ENCODE measurements around the gene RIOX2. TPM values are rescaled to one million over a fixed set of nuclear protein-coding genes. Genes with fewer than 3 reads are reported as not detected.

The RIOX2 gene
- total and polyA plus RNA-seq, 2 of the 8 experiments (the other 6 are each of a cell fraction or from before 2014, with no cell fraction given): 3.8 to 16.4 TPM

DNA sequence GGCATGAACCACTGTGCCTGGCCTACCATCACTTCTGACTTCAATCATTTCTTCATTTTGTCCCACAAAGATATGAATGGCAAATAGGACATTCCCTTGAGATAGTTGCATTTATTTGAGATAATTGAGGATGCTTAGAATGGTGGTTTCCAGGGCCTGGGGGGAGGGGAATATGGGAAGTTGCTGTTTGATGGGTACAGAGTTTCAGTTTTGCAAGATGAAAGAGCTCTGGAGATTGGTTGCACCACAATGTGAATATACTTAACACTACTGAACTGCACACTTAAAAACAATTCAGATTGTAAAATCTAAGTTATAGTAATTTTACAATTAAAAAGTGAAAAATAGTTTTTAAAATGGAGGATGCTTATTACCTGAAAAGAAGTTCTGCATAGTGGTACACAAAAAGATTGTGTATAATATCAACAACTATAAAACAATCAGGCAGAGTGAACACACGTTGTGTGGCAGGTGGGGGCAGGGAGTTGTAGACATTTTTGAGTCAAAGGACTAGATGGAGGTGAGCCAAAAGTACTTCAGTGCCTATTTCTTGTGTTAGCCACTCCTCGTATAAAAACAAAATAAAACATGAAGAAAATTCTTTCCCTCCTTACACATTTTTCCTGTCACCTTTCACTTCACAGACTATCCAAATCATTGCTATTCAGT lies 18.5 kb upstream of the RIOX2 start:
- TF ChIP-seq FOSL1 (IDR thresholded peaks at IDR 0.05; ENCODE audit: insufficient read depth, low read depth, low read length) (no peak), GABPA (IDR thresholded peaks at IDR 0.05; ENCODE audit: borderline replicate concordance, insufficient read depth, low read length) (no peak), EZH2 (IDR thresholded peaks at IDR 0.05; ENCODE audit: low read depth, low read length, severe bottlenecking) (no peak), SIX5 (IDR thresholded peaks at IDR 0.05; ENCODE audit: low read depth, low read length) (no peak)
- CTCF ChIA-PET (ENCODE audit: partially characterized antibody): interaction anchor here (0.7 to 1.6 kb wide), 3 partner anchors 22 to 31 kb away, joined by 3 to 4 read pairs (median 3); no protein-coding TSS in a partner anchor
- no peaks in the 10 kb centered on the region for H3K79me2 ChIP-seq (ENCODE audit: control insufficient read depth in 1 of 2, insufficient read depth in 2 of 2, low read length in 2 of 2)

More for the DNA sequence above, 18.5 kb upstream of the RIOX2 start:
- H3K27me3 ChIP-seq (replicated peaks in 1 of 4; ENCODE audit: control insufficient read depth in 3 of 4, extremely low read depth in 1 of 4, insufficient read depth in 3 of 4, low read length in 3 of 4): no peaks in the 10 kb centered on the region
- no peak overlapping the region for H3K4me3 ChIP-seq (ENCODE audit: extremely low read depth in 1 of 4, insufficient read depth in 2 of 4, low read depth in 3 of 4, low read length in 4 of 4)
- H3K79me1 ChIP-seq (ENCODE audit: low read depth, low read length): no peaks in the 10 kb centered on the region
- H2BK15ac ChIP-seq (ENCODE audit: low read length): no peak overlapping the region
- DNase-seq (ENCODE audit: low read depth in 1 of 2, low spot score in 2 of 2): no peak
- POLR2A ChIA-PET (ENCODE audit: partially characterized antibody): interaction anchor here (1.1 kb wide), 1 partner anchor 9 kb away, joined by 3 read pairs; no protein-coding TSS in a partner anchor
- no peak overlapping the region for H2BK12ac ChIP-seq (ENCODE audit: low read depth, low read length)
- H4K20me1 ChIP-seq (replicated peaks in 1 of 2; ENCODE audit: control insufficient read depth in 1 of 2, insufficient read depth in 2 of 2, low read length in 2 of 2): peaks cover 0 to 10% of the 10 kb centered on the region in 2 experiments
- no peak overlapping the region for H3K14ac ChIP-seq (ENCODE audit: insufficient read length)
- 83% methylated on average over 2 of the region's 2 CpGs; no CpG with 5 or more reads in 1 of the 2 experiments for WGBS, 2 experiments (ENCODE audit: extremely low coverage in 1 of 2, insufficient coverage in 1 of 2, insufficient read length in 1 of 2, insufficient replicate concordance in 2 of 2, low coverage in 1 of 2, low lambda C conversion rate in 2 of 2, missing lambda C conversion rate in 1 of 2)
- H2BK20ac ChIP-seq (ENCODE audit: low read length): no peak overlapping the region
- no peak overlapping the region for H3K56ac ChIP-seq (replicated peaks; ENCODE audit: insufficient read length, low read depth, low read length)
- no peak overlapping the region for H2AFZ ChIP-seq (ENCODE audit: low read length)
- H4K8ac ChIP-seq (ENCODE audit: extremely low read depth, insufficient read depth, low read length): no peak overlapping the region
- no peak for FAIRE-seq
- no peak overlapping the region for H3K4ac ChIP-seq (replicated peaks; ENCODE audit: insufficient read length, low read depth, low read length)
- H3K23me2 ChIP-seq (ENCODE audit: low read depth, low read length): peaks cover 11% of the 10 kb centered on the region; the same call in 1 of the 2 replicates
- H3K4me2 ChIP-seq (ENCODE audit: insufficient read depth in 1 of 2, low read depth in 2 of 2, low read length in 2 of 2): no peak overlapping the region
- H2BK5ac ChIP-seq (ENCODE audit: low read depth, low read length): no peak overlapping the region
- peaks cover 0 to 7% (median 3%) of the 10 kb centered on the region in 4 experiments; a peak in 2 of 7 replicates for H3K4me1 ChIP-seq (replicated peaks in 1 of 4; ENCODE audit: control insufficient read depth in 3 of 4, insufficient read depth in 4 of 4, low read length in 3 of 4)
- no peaks in the 10 kb centered on the region for H3K9me3 ChIP-seq (ENCODE audit: insufficient read depth in 2 of 2, low read depth in 1 of 2, low read length in 1 of 2)
- H3K9ac ChIP-seq (replicated peaks in 1 of 4; ENCODE audit: extremely low read depth in 1 of 4, low read depth in 3 of 4, low read length in 3 of 4): no peak overlapping the region
- H4K91ac ChIP-seq (replicated peaks; ENCODE audit: insufficient read length, low read length): no peak overlapping the region
- H2AK5ac ChIP-seq (ENCODE audit: low read depth, low read length): no peak overlapping the region
- no peak overlapping the region for H3K23ac ChIP-seq (ENCODE audit: insufficient read length)
- no peak overlapping the region for H4K5ac ChIP-seq (ENCODE audit: insufficient read length, low read depth, low read length)
- no peak overlapping the region for H2BK120ac ChIP-seq (replicated peaks; ENCODE audit: low read depth, low read length)
- no peak overlapping the region for H3K27ac ChIP-seq (ENCODE audit: low read depth, low read length)
- H3K18ac ChIP-seq (ENCODE audit: extremely low read depth, low read length): no peak overlapping the region
- no peaks in the 10 kb centered on the region for H3K36me3 ChIP-seq (ENCODE audit: control insufficient read depth in 2 of 4, insufficient read depth in 4 of 4, low read length in 3 of 4)
